ENCODE results near the gene ASCC2.

The ASCC2 gene

DNA sequence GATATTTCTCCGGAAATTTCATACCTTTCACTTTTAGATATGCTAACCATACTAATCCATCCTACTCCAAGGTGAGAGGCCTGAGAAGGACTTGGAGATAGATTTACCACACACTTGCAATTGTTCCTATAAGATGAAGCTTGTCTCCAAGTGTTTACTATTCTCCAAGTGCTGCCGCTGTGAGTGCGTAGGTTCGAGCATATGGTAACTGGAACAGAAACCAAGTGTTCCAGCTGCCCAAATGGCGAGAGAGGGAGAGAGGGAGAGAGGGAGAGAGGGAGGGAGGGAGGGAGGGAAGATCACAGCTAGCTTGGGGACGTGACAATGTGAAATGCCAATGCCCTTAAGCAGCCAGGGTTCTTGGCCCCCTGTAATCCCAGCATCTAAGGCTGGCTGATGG, 21.5 kb downstream of the ASCC2 start:
- DNase-seq: no peak

DNA sequence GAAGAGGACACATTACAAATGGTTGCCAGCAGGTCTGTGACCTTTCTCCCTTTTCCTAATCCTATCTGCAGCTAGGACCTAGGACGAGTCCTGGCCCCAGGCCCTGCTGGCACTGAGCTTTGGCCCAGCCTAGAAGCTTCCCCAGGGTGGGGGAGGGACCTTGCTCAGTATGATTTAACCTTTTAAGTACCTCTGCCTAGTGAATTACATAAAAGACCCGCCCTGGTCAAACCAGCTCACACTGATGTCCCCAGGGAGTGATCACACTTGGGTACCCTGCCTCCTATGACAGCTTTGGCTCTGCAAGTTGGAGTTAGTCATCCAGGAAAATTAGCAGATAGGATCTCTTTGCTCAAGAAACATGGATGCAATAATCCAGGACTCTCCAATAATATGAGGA, 21.9 kb downstream of the ASCC2 start:
- no peak for DNase-seq

GRCh38 chr22:29815580-29815979, 22.5 kb downstream of the ASCC2 start:
- DNase-seq: no peak

- no peak for DNase-seq
Observed at GRCh38 chr22:29814003-29814402, 24.1 kb downstream of the ASCC2 start.

DNA sequence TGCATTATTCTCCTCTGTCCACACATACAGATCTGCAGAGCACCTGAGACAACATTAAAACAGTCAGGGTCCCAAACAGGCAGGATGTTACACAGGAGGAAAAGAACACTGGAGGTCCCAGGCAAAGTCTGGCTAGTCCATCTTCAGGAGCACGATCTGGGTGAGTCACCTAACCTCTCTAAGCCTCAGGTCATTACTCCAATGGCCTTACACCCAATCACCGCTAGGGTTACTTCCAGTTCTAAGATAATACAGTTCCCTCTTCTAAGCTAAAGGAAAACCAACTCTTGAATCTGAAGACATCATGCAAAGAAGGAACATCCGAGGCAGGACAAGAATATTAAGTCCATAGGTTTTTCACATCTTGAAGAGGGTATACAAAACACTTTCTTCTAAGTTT, 24.5 kb downstream of the ASCC2 start:
- DNase-seq: no peak

DNA sequence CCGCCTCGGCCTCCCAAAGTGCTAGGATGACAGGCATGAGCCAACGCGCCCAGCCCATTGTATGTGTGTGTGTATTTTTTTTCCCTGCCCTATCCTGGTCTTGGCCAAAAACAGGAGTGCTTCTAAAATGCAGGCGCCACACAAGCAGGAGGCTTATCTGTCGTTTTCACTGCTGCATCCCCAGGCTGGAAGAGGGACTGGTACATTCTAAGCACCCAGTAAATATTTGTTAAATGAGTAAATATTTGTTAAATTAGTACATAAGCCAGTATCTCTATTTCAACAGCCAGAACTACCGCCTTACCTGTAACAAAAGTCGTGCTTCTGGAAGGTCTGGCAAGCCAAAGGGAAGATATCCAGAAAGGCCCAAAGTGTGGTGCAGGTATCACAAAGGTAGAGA, 24.9 kb downstream of the ASCC2 start:
- DNase-seq: no peak

- no peak for DNase-seq
Observed at GRCh38 chr22:29811377-29811776, 26.7 kb downstream of the ASCC2 start.

DNA sequence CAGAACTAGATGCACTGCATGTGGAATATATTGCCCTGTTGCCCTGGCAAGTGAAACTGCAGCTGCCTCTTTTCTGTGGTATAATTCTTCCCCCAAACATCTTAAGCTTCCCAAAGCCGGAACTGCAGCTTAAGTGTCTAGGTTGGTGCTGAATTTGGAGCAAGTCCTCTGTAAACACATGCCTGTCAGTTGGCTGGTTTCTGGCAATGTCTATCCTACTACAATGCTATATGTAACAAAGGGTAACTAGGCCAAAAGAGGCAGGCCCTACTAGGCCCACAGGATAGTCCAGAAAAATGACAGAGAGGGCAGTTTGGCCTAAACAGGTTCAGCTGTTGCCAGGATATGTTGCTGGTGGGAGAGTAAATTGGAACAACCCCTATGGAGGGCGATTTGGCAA, 27.9 kb downstream of the ASCC2 start:
- no peak for DNase-seq

GRCh38 chr22:29806196-29806595, 31.9 kb downstream of the ASCC2 start:
- DNase-seq: no peak

GRCh38 chr22:29804985-29805384, 33.1 kb downstream of the ASCC2 start:
- no peak for DNase-seq

GRCh38 chr22:29803190-29803589, 34.9 kb downstream of the ASCC2 start:
- DNase-seq: no peak

DNA sequence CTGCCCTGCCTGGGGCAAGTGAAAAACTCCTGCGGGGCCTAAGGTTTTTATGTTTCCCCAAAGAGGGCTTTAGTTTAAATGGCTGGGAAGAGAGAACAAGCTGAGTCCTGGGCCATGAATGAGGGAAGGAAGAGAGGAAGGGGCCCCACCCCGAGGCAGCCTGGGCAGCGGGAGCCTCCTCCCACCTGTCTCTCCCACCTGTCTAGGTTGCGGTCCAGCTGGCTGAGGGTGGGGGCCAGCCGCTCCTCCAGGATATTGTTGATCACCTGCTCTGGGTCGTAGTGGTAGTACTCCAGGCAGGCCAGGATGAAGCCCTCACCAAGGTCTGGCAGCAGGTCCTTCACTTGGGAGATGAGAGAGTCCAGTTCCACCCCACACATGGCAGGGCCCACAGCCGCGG, 36.3 kb downstream of the ASCC2 start:
- DNase-seq: no peak

DNA sequence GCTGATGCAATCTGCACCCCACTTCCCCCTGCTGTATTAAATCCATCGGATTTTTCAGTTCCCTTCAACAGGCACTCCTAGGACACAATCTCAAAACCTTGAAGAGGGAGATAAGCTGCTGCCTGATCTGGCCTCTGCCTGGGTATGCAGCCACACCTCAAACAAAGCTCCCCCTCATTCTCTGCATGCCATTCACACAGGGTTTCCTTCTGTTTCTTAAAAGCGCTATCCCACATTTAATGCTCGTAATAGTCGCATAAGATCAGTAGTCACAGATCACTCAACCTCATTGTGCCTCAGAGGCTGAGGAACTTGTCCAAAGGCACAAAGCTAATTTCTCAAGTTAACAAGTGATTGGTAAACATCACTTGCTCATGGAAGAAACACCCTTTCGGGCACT, 36.9 kb downstream of the ASCC2 start:
- DNase-seq: no peak

- no peak for DNase-seq
Observed at GRCh38 chr22:29799217-29799680, 38.8 kb downstream of the ASCC2 start.

GRCh38 chr22:29798801-29799200, 39.3 kb downstream of the ASCC2 start:
- DNase-seq: no peak

- no peak for DNase-seq
Observed at GRCh38 chr22:29798318-29798717, 39.8 kb downstream of the ASCC2 start.

GRCh38 chr22:29797351-29797750, 40.7 kb downstream of the ASCC2 start:
- DNase-seq: no peak

GRCh38 chr22:29795663-29796062, 42.4 kb downstream of the ASCC2 start:
- DNase-seq: no peak

DNA sequence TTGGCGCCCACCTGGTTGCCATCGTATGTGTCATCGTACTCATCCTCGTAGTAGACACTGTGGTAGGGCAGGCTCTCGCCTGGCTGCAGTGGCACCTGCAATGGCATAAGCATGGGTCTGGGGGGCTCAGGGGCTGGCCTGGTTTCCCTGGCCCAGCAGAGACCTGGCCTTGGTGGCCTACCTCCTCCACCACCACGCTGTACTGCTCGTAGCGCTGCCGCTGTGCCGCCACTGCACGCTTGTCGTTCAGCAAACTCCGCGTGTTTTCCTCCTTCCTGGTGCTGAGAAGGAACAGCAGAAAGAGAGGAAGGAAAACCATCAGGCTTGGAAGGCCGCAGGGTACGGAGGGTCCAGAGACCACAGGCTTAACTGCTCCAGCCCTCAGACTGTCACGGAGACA, 44.7 kb downstream of the ASCC2 start:
- DNase-seq: no peak

- no peak for DNase-seq
Observed at GRCh38 chr22:29790061-29790460, 48.0 kb downstream of the ASCC2 start.

DNA sequence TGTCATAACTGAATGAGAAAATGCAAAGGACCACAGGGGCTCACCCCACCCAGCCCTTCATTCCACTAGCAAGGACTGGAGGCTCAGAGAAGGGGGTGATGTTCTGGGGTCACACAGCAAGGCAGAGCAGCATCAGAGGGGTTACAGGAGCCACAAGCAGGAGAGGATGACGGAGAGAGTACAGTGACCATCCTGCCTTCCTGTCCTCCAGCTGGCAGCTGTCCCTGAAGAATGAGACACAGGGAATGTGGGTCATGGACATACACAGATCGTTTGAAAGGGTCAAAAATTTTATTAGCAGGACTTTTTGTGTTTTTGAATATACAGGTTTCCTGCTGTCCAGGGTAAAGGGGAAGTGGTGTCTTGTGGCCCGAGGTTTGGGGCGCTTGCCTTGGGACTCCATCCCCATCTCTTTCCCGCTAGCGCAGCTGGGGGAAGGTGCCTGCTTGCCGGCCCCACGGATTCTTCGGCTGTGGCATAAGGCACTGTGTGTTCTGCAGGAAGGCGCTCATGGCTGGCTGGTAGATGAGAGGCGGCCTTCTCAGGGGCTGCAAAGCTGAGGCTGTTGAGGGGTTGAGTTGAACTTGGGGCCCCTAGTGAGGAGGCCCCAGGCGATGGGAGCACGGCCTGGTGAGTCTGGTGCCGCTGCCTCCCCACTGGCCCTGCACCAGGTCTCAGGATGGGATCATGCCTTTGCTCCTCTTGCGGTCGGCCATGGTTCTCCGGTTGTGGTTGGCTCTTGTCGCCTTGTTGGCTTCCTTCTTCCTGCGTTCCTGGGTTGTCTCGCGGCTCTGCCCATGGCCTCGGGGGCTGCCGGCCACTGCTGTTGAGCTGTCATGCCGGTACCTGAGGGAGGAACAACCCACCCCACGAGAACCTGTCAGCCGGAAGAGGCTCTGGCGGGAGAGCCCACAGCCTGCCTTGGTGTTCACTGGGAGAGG, 49.5 kb downstream of the ASCC2 start:
- DNase-seq: no peak

DNA sequence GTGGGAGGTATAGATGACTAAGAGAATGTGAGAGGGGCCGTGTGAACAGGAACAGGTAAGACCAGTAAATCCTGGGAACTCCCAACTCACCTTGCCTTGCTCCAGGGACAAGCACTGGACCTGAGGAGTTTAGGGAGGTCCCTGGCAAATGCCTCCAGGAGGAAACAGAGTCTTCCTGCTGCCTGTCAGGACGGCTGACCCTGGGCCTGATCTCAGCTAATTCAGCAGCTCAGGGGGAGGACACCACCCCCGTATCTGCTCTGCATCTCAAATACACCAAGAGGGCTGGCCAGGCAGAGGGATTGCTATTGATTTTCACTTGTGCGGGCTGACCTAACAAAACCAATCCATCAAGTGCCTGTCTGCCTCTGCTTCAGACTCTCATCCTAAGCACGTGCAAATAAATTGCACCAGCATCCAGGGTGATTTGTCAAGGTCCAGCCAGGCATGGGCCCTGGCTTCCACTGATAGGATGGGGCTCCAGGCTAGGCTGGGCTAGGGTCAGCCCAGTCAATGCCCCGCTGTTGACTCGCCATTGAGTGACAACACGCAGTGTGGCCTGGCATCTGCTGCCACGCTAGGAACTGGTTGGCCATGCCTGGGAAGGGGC, 50.6 kb downstream of the ASCC2 start:
- DNase-seq: no peak

GRCh38 chr22:29786031-29786430, 52.0 kb downstream of the ASCC2 start:
- no peak for DNase-seq
